SK-N-SH treated with all-trans-retinoic acid at 6 μM for 48 hours (cell line): ENCODE measurements around the gene RNPS1.

ENCODE experiments used
- ATAC-seq: fragments of 200-7000 bp; cut with Tn5 transposase; 3 replicates; pipeline ENCODE4 v1.9.1; 2020; ENCODE audit warnings: mild to moderate bottlenecking, moderate library complexity
- ARNTL ChIP-seq: fragments of 450-650 bp; formaldehyde crosslinking; IDR thresholded peaks from 2 replicates; pipeline ENCODE4 v1.5.0; 2020; ENCODE audit warnings: low read depth, mild to moderate bottlenecking, moderate library complexity, borderline replicate concordance
- BACH2 ChIP-seq: fragments of 250-450 bp; sonication (Bioruptor Pico); IDR thresholded peaks from 2 replicates; pipeline ENCODE4 v1.9.0; 2021; ENCODE audit warnings: mild to moderate bottlenecking, borderline replicate concordance
- CSDC2 ChIP-seq: fragments of 250-450 bp; sonication (Bioruptor Pico); IDR thresholded peaks from 2 replicates; pipeline ENCODE4 v1.5.0; 2020; ENCODE audit warnings: mild to moderate bottlenecking, moderate library complexity
- ESRRG ChIP-seq: fragments of 250-450 bp; sonication (Bioruptor Pico); IDR thresholded peaks from 2 replicates; pipeline ENCODE4 v1.6.1; 2021; ENCODE audit warnings: mild to moderate bottlenecking
- GLIS3 ChIP-seq: fragments of 250-450 bp; sonication (Bioruptor Pico); IDR thresholded peaks from 2 replicates; pipeline ENCODE4 v1.5.0; 2020; ENCODE audit warnings: mild to moderate bottlenecking, moderate library complexity
- ISL1 ChIP-seq: fragments of 250-450 bp; sonication (Bioruptor Pico); IDR thresholded peaks from 2 replicates; pipeline ENCODE4 v2.1.2; 2022; ENCODE audit warnings: mild to moderate bottlenecking, moderate library complexity
- OSR1 ChIP-seq: fragments of 250-450 bp; sonication (Bioruptor Pico); IDR thresholded peaks from 2 replicates; pipeline ENCODE4 v1.8.0; 2022; ENCODE audit warnings: moderate library complexity, mild to moderate bottlenecking, inconsistent platforms
- PPARA ChIP-seq: fragments of 250-450 bp; sonication (Bioruptor Pico); IDR thresholded peaks from 2 replicates; pipeline ENCODE4 v1.5.0; 2020; ENCODE audit warnings: mild to moderate bottlenecking, borderline replicate concordance
- RARB ChIP-seq: fragments of 250-450 bp; sonication (Bioruptor Pico); IDR thresholded peaks from 2 replicates; pipeline ENCODE4 v1.8.0; 2021; ENCODE audit warnings: mild to moderate bottlenecking, moderate library complexity
- SNAI2 ChIP-seq: fragments of 250-450 bp; sonication (Bioruptor Pico); IDR thresholded peaks from 2 replicates; pipeline ENCODE4 v1.5.0; 2020; ENCODE audit warnings: mild to moderate bottlenecking, moderate library complexity
- TCF4 ChIP-seq: fragments of 250-450 bp; sonication (Bioruptor Pico); IDR thresholded peaks from 2 replicates; pipeline ENCODE4 v1.8.0; 2021; ENCODE audit warnings: mild to moderate bottlenecking, moderate library complexity, borderline replicate concordance
- TOX ChIP-seq: fragments of 250-450 bp; sonication (Bioruptor Pico); IDR thresholded peaks from 2 replicates; pipeline ENCODE4 v1.8.0; 2021; ENCODE audit warnings: mild to moderate bottlenecking, moderate library complexity, borderline replicate concordance
- ZC3H10 ChIP-seq: fragments of 250-450 bp; sonication (Bioruptor Pico); IDR thresholded peaks from 2 replicates; pipeline ENCODE4 v1.5.1; 2021; ENCODE audit warnings: mild to moderate bottlenecking, moderate library complexity
- ZFP3 ChIP-seq: fragments of 250-450 bp; sonication (Bioruptor Pico); IDR thresholded peaks from 2 replicates; pipeline ENCODE4 v1.5.0; 2020; ENCODE audit warnings: mild to moderate bottlenecking, moderate library complexity
- ZFP30 ChIP-seq: fragments of 450-650 bp; formaldehyde crosslinking; IDR thresholded peaks from 2 replicates; pipeline ENCODE4 v1.5.0; 2022; ENCODE audit warnings: mild to moderate bottlenecking, moderate library complexity
- ZNF565 ChIP-seq: fragments of 450-650 bp; formaldehyde crosslinking; conservative IDR thresholded peaks from 2 replicates; pipeline ENCODE4 v1.5.0; 2020; ENCODE audit warnings: low read depth, mild to moderate bottlenecking, moderate library complexity
- ZNF70 ChIP-seq: fragments of 450-650 bp; formaldehyde crosslinking; IDR thresholded peaks from 2 replicates; pipeline ENCODE4 v1.5.0; 2020; ENCODE audit warnings: mild to moderate bottlenecking, moderate library complexity
- ZNF8 ChIP-seq: fragments of 450-650 bp; formaldehyde crosslinking; IDR thresholded peaks from 2 replicates; pipeline ENCODE4 v1.5.0; 2020; ENCODE audit warnings: mild to moderate bottlenecking, moderate library complexity
- TF ChIP-seq, protein P1 (sequence below): fragments of 250-450 bp; sonication (Bioruptor Pico); IDR thresholded peaks from 2 replicates; pipeline ENCODE4 v1.5.1; 2020; ENCODE audit warnings: low read depth, mild to moderate bottlenecking, moderate library complexity
- TF ChIP-seq, protein P2 (sequence below): fragments of 250-450 bp; sonication (Bioruptor Pico); IDR thresholded peaks from 2 replicates; pipeline ENCODE4 v1.5.0; 2020; ENCODE audit warnings: mild to moderate bottlenecking, moderate library complexity
- TF ChIP-seq, protein P3 (sequence below): fragments of 250-450 bp; sonication (Bioruptor Pico); IDR thresholded peaks from 2 replicates; pipeline ENCODE4 v1.8.0; 2021; ENCODE audit warnings: low read depth, mild to moderate bottlenecking, moderate library complexity, borderline replicate concordance
- TF ChIP-seq, protein P4 (sequence below): fragments of 250-450 bp; sonication (Bioruptor Pico); IDR thresholded peaks from 2 replicates; pipeline ENCODE4 v1.8.0; 2020; ENCODE audit warnings: mild to moderate bottlenecking, moderate library complexity, borderline replicate concordance

The RNPS1 gene

DNA sequence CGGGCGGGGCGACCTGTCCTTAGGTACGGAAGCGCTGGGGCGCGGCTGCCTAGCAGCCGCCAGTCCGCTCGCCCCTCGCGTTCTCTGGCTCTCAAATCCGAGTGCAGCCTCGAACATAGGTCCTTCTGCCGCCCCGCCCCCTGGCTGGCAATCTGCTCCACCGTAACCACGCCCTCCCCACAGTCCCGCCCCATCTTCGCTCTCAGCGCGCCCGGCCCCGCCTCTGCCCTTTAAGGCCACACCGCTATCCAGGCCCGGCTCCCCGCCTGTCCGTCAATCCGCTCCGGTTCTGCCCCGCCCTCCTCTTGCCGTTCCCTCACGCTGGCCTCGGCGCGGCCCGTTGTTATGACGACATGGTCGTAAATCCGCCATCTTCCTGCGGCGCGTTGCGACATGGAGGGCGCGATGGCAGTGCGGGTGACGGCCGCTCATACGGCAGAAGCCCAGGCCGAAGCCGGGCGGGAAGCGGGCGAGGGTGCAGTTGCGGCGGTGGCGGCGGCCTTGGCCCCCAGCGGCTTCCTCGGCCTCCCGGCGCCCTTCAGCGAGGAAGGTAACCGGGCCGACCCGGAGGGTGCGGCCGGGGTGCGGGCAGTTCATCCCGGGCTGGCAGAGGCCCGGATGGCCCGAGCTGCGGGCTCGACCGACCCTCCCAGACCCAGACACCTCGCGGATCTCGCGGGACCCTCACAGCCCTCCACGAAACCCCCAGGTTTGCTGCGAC lies 44.5 kb downstream of the RNPS1 start, which contains the start of gene E4F1 (continued):
- TF ChIP-seq, protein P1, sequence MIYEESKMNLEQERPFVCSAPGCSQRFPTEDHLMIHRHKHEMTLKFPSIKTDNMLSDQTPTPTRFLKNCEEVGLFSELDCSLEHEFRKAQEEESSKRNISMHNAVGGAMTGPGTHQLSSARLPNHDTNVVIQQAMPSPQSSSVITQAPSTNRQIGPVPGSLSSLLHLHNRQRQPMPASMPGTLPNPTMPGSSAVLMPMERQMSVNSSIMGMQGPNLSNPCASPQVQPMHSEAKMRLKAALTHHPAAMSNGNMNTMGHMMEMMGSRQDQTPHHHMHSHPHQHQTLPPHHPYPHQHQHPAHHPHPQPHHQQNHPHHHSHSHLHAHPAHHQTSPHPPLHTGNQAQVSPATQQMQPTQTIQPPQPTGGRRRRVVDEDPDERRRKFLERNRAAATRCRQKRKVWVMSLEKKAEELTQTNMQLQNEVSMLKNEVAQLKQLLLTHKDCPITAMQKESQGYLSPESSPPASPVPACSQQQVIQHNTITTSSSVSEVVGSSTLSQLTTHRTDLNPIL (CRISPR knock-in tag): no peak

DNA sequence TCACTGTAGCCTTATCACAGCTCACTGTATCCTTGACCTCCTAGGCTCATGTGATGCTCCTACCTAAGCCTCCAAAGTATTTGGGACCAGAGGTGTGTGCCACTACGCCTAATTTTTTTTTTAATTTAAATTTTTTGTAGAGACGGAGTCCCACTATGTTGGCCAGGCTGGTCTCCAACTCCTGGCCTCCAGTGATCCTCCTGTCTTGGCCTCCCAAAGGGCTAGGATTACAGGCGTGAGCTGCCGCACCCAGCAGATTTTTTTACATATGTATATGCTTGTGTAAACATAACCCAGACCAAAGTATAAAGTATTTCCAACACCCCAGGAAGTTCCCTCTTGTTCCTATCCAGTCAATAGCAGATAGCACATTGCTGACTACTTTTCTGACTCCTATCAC lies 51.6 kb downstream of the RNPS1 start:
- TF ChIP-seq ZNF70 (CRISPR knock-in tag) (no peak), SNAI2 (CRISPR knock-in tag) (no peak), ARNTL (CRISPR knock-in tag) (no peak), OSR1 (CRISPR knock-in tag) (no peak), GLIS3 (CRISPR knock-in tag) (no peak), ZNF8 (CRISPR knock-in tag) (no peak), ZNF565 (CRISPR knock-in tag) (no peak)
- TF ChIP-seq, protein P2, sequence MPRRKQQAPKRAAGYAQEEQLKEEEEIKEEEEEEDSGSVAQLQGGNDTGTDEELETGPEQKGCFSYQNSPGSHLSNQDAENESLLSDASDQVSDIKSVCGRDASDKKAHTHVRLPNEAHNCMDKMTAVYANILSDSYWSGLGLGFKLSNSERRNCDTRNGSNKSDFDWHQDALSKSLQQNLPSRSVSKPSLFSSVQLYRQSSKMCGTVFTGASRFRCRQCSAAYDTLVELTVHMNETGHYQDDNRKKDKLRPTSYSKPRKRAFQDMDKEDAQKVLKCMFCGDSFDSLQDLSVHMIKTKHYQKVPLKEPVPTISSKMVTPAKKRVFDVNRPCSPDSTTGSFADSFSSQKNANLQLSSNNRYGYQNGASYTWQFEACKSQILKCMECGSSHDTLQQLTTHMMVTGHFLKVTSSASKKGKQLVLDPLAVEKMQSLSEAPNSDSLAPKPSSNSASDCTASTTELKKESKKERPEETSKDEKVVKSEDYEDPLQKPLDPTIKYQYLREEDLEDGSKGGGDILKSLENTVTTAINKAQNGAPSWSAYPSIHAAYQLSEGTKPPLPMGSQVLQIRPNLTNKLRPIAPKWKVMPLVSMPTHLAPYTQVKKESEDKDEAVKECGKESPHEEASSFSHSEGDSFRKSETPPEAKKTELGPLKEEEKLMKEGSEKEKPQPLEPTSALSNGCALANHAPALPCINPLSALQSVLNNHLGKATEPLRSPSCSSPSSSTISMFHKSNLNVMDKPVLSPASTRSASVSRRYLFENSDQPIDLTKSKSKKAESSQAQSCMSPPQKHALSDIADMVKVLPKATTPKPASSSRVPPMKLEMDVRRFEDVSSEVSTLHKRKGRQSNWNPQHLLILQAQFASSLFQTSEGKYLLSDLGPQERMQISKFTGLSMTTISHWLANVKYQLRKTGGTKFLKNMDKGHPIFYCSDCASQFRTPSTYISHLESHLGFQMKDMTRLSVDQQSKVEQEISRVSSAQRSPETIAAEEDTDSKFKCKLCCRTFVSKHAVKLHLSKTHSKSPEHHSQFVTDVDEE (CRISPR knock-in tag): no peak
- no peak for ATAC-seq

DNA sequence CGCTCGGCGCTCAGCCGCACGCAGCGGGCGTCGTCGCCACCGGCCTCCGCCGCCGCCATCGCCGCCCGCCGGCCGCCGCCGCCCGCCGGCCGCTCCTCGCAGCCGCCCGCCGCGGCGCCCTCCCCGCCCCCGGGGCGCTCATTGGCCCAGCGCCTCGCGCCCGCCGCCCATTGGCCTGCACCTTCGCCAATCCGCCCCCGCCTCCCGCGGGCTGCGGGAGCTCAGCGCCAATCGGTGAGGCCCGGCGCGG lies 53.3 kb downstream of the RNPS1 start, which contains the start of gene PGP:
PGP (minus strand) TSS at position 122 of the 250 bp plus-strand sequence; CDS start at position 59, 63 bp downstream.
- ATAC-seq: peak; percentile 78; the same call in 2 of the 3 replicates
- TF ChIP-seq ZNF70 (CRISPR knock-in tag): no peak; the same call in none of the 2 replicates
- TF ChIP-seq CSDC2 (CRISPR knock-in tag): peak; percentile 99
- TF ChIP-seq, protein P2 (CRISPR knock-in tag): peak; percentile 100
- TF ChIP-seq ARNTL (CRISPR knock-in tag): peak; percentile 94; the same call in 1 of the 2 replicates
- TF ChIP-seq ZNF565 (CRISPR knock-in tag): peak; percentile 98
- TF ChIP-seq GLIS3 (CRISPR knock-in tag): 0 out of 2 replicates have a peak, but pooled peaks have one; percentile 33
- TF ChIP-seq ZNF8 (CRISPR knock-in tag): no peak
- TF ChIP-seq ZFP3 (CRISPR knock-in tag): peak; percentile 85
- TF ChIP-seq TOX (CRISPR knock-in tag): no peak
- no peak for TF ChIP-seq TCF4 (CRISPR knock-in tag)
- no peak; the same call in 1 of the 2 replicates for TF ChIP-seq PPARA (CRISPR knock-in tag)
- peak; percentile 98 for TF ChIP-seq BACH2 (CRISPR knock-in tag)
- TF ChIP-seq SNAI2 (CRISPR knock-in tag): peak; percentile 99
- TF ChIP-seq ZFP30 (CRISPR knock-in tag): peak; percentile 80; the same call in 1 of the 2 replicates
- TF ChIP-seq, all 23 proteins: peak for 9

DNA sequence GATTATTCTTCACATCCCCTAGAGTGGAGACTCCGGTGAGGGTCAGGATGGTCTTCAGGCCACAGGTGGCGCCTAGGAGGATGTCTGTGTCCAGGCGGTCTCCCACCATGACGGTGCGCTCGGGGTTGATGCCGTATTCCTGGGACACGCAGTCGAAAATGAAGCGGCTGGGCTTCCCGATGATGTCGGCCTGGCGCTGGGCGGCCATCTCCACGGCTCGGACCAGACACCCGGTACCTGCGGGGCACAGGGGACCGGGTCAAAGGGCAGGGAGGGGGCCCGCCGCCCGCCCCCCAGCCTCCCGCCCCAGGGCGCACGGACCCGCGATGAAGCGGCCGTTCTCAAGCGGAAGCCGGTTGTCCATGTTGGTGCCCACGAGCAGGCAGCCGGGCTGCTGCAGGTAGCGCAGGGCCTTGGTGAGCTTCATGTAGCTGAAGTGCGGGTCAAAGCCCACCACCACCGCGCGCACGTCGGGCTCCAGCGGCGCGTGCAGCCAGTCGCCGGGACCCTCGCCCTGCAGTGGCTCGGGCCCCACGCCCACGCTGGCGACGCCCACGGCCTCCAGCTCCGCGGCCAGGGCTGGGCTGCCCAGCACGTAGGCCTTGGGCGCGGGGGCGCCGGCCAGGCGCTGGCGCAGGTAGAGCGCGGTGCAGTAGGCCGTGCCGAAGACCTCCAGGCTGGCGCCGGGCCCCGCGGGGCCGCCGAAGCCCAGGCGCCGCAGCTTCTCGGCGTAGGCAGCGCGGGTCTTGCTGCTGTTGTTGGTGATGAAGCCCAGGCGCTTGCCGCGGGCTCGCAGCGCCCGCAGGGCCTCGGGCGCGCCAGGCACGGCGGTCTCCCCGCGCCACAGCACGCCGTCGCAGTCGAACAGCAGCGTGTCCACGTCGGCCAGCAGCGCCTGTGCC lies 53.9 kb downstream of the RNPS1 start:
- TF ChIP-seq OSR1 (CRISPR knock-in tag) (no peak), ZFP3 (CRISPR knock-in tag) (no peak), ZNF565 (CRISPR knock-in tag) (no peak), PPARA (CRISPR knock-in tag) (no peak), TCF4 (CRISPR knock-in tag) (no peak), ESRRG (CRISPR knock-in tag) (no peak), BACH2 (CRISPR knock-in tag) (no peak), ZC3H10 (no peak), GLIS3 (CRISPR knock-in tag) (no peak), ISL1 (CRISPR knock-in tag) (no peak), ZFP30 (CRISPR knock-in tag) (no peak), RARB (CRISPR knock-in tag) (no peak), ZNF70 (CRISPR knock-in tag) (no peak)
- TF ChIP-seq, protein P3, sequence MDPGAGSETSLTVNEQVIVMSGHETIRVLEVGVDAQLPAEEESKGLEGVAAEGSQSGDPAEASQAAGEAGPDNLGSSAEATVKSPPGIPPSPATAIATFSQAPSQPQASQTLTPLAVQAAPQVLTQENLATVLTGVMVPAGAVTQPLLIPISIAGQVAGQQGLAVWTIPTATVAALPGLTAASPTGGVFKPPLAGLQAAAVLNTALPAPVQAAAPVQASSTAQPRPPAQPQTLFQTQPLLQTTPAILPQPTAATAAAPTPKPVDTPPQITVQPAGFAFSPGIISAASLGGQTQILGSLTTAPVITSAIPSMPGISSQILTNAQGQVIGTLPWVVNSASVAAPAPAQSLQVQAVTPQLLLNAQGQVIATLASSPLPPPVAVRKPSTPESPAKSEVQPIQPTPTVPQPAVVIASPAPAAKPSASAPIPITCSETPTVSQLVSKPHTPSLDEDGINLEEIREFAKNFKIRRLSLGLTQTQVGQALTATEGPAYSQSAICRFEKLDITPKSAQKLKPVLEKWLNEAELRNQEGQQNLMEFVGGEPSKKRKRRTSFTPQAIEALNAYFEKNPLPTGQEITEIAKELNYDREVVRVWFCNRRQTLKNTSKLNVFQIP (CRISPR knock-in tag): no peak
- TF ChIP-seq, protein P4, sequence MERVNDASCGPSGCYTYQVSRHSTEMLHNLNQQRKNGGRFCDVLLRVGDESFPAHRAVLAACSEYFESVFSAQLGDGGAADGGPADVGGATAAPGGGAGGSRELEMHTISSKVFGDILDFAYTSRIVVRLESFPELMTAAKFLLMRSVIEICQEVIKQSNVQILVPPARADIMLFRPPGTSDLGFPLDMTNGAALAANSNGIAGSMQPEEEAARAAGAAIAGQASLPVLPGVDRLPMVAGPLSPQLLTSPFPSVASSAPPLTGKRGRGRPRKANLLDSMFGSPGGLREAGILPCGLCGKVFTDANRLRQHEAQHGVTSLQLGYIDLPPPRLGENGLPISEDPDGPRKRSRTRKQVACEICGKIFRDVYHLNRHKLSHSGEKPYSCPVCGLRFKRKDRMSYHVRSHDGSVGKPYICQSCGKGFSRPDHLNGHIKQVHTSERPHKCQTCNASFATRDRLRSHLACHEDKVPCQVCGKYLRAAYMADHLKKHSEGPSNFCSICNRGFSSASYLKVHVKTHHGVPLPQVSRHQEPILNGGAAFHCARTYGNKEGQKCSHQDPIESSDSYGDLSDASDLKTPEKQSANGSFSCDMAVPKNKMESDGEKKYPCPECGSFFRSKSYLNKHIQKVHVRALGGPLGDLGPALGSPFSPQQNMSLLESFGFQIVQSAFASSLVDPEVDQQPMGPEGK (CRISPR knock-in tag): no peak
- ATAC-seq: no peak
